Stomach (tissue), 4 donors: ENCODE measurements around the gene B4GALT5.

ENCODE experiments used
- EP300 ChIP-seq: sonication (generic); formaldehyde crosslinking; IDR thresholded peaks from one replicate; pipeline ENCODE4 v1.6.1; 2017; ENCODE audit warnings: antibody characterized with exemption
- TF ChIP-seq, protein P1 (sequence below), 7 experiments: fragments of 450-650 bp in 4 of 7; fragments of 200-600 bp in 3 of 7; sonication (generic) in 3 of 7; IDR thresholded peaks; one replicate each; pipeline ENCODE4 v1.5.1; 2016 to 2019; ENCODE audit warnings: antibody characterized with exemption in 7 of 7, control low read depth in 2 of 7, mild to moderate bottlenecking in 1 of 7

DNA sequence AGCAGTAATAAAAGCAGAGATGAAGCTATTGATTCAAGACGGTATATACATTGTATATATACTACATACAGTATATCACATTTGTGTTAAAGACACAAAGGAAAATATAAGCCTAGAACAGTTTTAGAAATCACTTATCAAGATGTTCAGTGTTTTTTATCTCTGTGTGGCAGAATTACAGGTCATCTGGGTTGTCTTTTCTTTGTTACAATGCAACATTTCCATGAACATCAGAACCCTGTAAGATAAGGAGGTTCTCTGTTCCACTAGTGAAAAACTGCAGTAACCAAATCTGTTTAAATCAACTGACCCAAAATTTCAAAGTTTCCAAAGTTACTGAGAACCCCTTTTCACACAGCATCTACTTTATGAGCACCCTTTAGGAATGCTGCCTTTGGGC is 42.2 kb downstream of the B4GALT5 start:
- TF ChIP-seq, protein P1, sequence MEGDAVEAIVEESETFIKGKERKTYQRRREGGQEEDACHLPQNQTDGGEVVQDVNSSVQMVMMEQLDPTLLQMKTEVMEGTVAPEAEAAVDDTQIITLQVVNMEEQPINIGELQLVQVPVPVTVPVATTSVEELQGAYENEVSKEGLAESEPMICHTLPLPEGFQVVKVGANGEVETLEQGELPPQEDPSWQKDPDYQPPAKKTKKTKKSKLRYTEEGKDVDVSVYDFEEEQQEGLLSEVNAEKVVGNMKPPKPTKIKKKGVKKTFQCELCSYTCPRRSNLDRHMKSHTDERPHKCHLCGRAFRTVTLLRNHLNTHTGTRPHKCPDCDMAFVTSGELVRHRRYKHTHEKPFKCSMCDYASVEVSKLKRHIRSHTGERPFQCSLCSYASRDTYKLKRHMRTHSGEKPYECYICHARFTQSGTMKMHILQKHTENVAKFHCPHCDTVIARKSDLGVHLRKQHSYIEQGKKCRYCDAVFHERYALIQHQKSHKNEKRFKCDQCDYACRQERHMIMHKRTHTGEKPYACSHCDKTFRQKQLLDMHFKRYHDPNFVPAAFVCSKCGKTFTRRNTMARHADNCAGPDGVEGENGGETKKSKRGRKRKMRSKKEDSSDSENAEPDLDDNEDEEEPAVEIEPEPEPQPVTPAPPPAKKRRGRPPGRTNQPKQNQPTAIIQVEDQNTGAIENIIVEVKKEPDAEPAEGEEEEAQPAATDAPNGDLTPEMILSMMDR (IDR thresholded peaks at IDR 0.05), result no peak
- TF ChIP-seq EP300, result no peak
